ENCODE measurements around the gene AAGAB.
A peak's percentile ranks its signal among the peaks of the same experiment; 100 is the strongest.
"Not testable (repeated sequence)": the region's sequence is repeated elsewhere in the genome, so short reads cannot be mapped to it uniquely, and the experiment has no call there.

Gene AAGAB

GRCh38 chr15:67267440-67267839 lies 13.0 kb upstream of the AAGAB start:
- no peak overlapping the region for H3K4me3 ChIP-seq (ENCODE audit: low read length)
- TF ChIP-seq ZNF274 (IDR thresholded peaks at IDR 0.05; ENCODE audit: low read depth, low read length), result no peak

GRCh38 chr15:67266870-67267269 lies 12.4 kb upstream of the AAGAB start:
- no peak overlapping the region for H3K4me3 ChIP-seq (ENCODE audit: low read length)
- TF ChIP-seq ZNF274 (IDR thresholded peaks at IDR 0.05; ENCODE audit: low read depth, low read length), result no peak

DNA sequence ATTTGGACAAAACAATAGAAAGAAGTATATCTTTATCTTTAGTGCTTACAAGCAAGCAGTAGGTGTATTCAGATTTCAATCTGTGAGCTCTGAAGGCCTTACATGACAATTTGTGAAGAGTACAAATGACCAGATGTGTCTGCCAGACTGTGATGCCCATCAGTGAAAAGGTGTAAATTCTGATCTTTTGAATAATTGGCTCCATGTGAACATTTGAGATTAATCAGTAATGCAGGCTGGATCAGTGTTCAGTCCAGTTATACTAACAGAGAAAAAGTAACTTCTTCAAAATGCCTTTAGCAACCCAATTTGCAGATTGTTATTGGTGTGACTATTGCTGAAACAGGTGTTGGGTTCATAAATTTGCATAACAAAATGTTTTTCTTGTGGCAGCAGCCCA lies 5.3 kb upstream of the AAGAB start:
- no peak overlapping the region for H3K4me3 ChIP-seq (ENCODE audit: low read length)
- TF ChIP-seq ZNF274 (IDR thresholded peaks at IDR 0.05; ENCODE audit: low read depth, low read length), result no peak

- no peak overlapping the region for H3K4me3 ChIP-seq (ENCODE audit: low read length)
- TF ChIP-seq ZNF274 (IDR thresholded peaks at IDR 0.05; ENCODE audit: low read depth, low read length), result no peak
These were observed 4.9 kb upstream of the AAGAB start for GRCh38 chr15:67259379-67259778.

GRCh38 chr15:67258412-67258811 lies 4.0 kb upstream of the AAGAB start:
- not testable (repeated sequence) for H3K4me3 ChIP-seq (ENCODE audit: low read length)

- no peak overlapping the region for H3K4me3 ChIP-seq (ENCODE audit: low read length)
- no peak for TF ChIP-seq ZNF274 (IDR thresholded peaks at IDR 0.05; ENCODE audit: low read depth, low read length)
These were observed 1.6 kb upstream of the AAGAB start for GRCh38 chr15:67256051-67256450.

GRCh38 chr15:67253549-67254237 lies 768 bp downstream of the AAGAB start:
- H3K4me3 ChIP-seq (ENCODE audit: low read length), result peak overlapping the region; percentile 93
- TF ChIP-seq ZNF274 (IDR thresholded peaks at IDR 0.05; ENCODE audit: low read depth, low read length), result no peak

GRCh38 chr15:67253101-67253500 lies 1.4 kb downstream of the AAGAB start:
- no peak for TF ChIP-seq ZNF274 (IDR thresholded peaks at IDR 0.05; ENCODE audit: low read depth, low read length)
- peak overlapping the region; percentile 93; the same call in 1 of the 2 replicates for H3K4me3 ChIP-seq (ENCODE audit: low read length)

GRCh38 chr15:67251318-67251717 lies 3.1 kb downstream of the AAGAB start:
- no peak overlapping the region for H3K4me3 ChIP-seq (ENCODE audit: low read length)

GRCh38 chr15:67249830-67250229 lies 4.6 kb downstream of the AAGAB start:
- TF ChIP-seq ZNF274 (IDR thresholded peaks at IDR 0.05; ENCODE audit: low read depth, low read length), result no peak

More at GRCh38 chr15:67251318-67251717, 3.1 kb downstream of the AAGAB start:
- TF ChIP-seq ZNF274 (IDR thresholded peaks at IDR 0.05; ENCODE audit: low read depth, low read length), result no peak

DNA sequence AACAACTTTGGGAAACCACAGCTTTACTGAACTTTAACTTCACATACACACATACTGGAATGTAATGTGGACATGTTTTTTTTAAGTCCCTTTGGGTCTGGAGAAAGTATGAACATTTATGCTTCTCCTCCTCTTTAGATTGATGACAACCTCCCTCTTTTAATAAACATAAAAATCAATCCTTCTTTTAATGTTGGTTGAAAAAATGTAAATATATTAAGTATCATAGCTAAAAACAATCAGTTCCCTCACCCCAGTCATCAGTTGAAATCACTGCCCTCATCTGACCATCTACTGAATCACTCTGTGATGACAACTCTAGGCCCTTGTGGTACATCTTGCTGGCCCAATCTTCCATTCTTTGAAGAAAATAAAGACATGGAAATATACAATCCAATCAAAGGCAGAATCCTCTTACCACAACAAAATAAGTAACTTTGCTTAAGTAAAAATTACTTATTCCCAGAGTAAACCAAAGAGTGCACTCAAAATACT lies 6.4 kb downstream of the AAGAB start:
- TF ChIP-seq ZNF274 (IDR thresholded peaks at IDR 0.05; ENCODE audit: low read depth, low read length), result no peak

More at GRCh38 chr15:67249830-67250229, 4.6 kb downstream of the AAGAB start:
- no peak overlapping the region for H3K4me3 ChIP-seq (ENCODE audit: low read length)

DNA sequence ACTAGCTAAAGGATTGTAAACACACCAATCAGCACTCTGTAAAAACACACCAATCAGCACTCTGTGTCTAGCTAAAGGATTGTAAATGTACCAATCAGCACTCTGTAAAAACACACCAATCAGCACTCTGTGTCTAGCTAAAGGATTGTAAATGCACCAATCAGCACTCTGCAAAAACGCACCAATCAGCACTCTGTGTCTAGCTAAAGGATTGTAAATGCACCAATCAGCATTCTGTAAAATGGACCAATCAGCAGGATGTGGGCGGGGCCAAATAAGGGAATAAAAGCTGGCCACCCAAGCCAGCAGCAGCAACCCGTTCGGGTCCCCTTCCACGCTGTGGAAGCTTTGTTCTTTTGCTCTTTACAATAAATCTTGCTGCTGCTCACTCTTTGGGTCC lies 7.9 kb downstream of the AAGAB start:
- H3K4me3 ChIP-seq (ENCODE audit: low read length), result not testable (repeated sequence)

More for the DNA sequence above, 6.4 kb downstream of the AAGAB start:
- no peak overlapping the region for H3K4me3 ChIP-seq (ENCODE audit: low read length)

DNA sequence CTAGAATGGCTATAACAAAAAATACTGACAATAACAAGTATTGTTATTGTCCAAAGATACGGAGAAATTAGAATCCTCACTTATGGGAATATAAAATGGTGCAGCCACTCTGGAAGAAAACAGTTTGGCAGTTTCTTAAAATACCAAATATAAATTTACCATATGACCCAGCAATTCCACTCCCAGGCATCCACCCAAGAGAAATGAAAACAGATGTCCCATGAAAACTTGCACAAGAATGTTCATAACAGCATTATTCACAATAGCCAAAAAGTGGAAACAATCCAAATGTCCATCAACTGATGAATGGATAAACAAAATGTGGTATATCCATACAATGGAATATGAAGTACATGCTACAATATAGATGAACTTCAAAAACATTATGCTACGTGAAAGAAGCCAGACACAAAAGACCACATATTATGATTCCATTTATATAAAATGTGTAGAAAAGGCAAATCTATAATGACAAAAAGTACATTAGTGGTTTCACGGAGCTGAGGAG lies 9.4 kb downstream of the AAGAB start:
- TF ChIP-seq ZNF274 (IDR thresholded peaks at IDR 0.05; ENCODE audit: low read depth, low read length), result no peak
- H3K4me3 ChIP-seq (ENCODE audit: low read length), result no peak overlapping the region

DNA sequence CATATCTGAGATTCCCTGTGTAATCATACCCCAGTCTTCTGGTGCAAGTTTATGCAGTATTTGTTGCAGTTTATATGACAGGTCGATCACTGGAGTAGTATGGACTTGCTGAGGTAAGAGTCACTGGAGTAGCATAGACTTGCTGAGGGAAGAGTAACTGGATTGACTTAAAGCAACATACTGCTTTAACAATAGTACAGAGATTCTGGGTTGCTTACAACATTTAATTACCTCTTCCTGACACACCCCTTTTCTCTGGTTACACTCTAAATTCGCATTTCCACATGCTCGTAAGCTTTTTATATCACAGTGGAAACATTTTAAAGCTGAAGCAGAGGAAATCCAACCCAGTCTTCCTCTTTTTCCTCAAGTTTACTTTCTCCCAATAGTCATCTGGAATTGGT lies 11.8 kb downstream of the AAGAB start:
- no peak overlapping the region for H3K4me3 ChIP-seq (ENCODE audit: low read length)
- TF ChIP-seq ZNF274 (IDR thresholded peaks at IDR 0.05; ENCODE audit: low read depth, low read length), result no peak

GRCh38 chr15:67241132-67241855 lies 13.2 kb downstream of the AAGAB start:
- no peak for TF ChIP-seq ZNF274 (IDR thresholded peaks at IDR 0.05; ENCODE audit: low read depth, low read length)
- H3K4me3 ChIP-seq (ENCODE audit: low read length), result peak overlapping the region; percentile 90; the same call in 1 of the 2 replicates
